ENCODE data around the gene KLHDC1.

KLHDC1 gene

DNA sequence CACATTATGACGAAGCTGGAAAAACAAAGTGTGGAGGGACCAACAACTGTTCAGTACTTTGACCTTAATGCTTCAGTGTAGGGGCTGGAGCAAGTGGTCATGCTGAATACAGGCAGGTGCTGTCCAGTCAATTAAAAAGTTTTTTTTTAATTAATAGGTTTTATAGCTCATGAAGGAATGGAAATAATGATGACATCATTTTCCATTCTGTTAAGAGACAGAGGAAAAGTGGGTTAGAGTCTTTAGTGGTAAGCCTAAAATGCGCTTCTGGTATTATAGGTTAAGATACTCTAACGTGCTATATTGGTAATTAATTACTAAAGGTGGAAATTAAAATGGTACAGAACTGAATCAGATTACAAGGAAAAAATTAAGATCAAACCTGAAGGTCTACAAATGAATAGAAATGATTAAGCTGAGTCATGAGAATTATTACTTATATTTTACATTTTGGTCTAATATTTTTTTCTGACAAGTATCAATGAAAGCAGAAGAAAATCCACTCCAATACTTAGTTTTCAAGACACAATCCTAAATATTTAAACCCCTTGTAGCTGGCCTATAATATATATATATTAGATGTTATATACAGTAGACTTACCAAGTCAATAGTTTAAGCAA, 90.6 kb downstream of the KLHDC1 start:
- DNase-seq (ENCODE audit: low spot score), result no peak

DNA sequence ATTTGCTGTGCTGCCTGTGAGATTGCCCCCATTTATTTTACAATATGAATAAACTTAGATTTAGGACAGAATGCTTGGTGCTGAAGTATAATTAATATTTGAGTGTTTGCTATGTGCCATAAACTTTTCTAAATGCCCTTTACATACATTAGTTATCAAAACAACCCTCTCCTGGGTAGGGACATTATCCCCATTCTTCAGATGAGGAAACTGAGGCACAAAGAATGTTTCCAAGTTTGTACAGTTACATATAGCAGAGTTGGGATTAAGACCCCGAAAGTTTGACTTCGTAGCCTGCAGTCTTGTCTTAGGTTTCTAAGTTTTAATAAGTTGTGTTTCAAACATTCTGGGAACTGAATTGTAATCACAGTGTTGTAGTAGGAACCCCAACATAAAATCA, 93.4 kb downstream of the KLHDC1 start:
- no peak for DNase-seq (ENCODE audit: low spot score)

- no peak for DNase-seq (ENCODE audit: low spot score)
Observed at GRCh38 chr14:49792618-49793017, 99.7 kb downstream of the KLHDC1 start.

DNA sequence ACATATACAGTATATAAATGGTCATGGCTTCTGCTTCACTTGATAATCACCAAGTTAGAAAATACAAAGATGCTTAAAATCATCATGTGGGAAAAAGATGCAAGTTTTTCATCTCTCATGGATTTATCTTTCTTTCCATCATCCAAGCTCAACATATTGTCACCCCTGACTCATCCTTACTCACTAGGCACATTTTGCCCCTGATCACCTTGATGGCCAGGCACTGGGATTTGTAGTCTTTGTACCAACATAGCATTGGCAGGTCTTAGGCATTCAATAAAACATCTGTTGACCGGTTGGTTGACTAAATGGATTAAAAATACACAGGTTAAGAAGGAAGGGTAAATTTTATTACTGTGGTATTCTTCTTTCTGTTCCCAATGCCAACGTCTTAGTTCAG, 103.1 kb downstream of the KLHDC1 start:
- no peak for DNase-seq (ENCODE audit: low spot score)

All from CD4-positive, alpha-beta T cell treated with Interleukin-15 for 4 hours (primary cell).